Karpas-422 (cell line): ENCODE measurements around the gene NPC1L1. TPM values are rescaled to one million over a fixed set of nuclear protein-coding genes. Genes with fewer than 3 reads are reported as not detected.

ENCODE experiments used
- DNase-seq: peaks from one replicate; pipeline ENCODE4 v3.0.0-alpha.2; 2015
- H2AFZ ChIP-seq: fragments of 200-600 bp; sonication (generic); 2 replicates; pipeline ENCODE4 v1.6.1; 2014; ENCODE audit warnings: antibody characterized with exemption, low read length, mixed read lengths
- H3K27ac ChIP-seq: fragments of 200-600 bp; sonication (generic); 2 replicates; pipeline ENCODE4 v1.5.1; 2014; ENCODE audit warnings: mild to moderate bottlenecking, low read length, moderate library complexity
- H3K27me3 ChIP-seq: fragments of 200-600 bp; sonication (generic); 2 replicates; pipeline ENCODE4 v1.6.1; 2014; ENCODE audit warnings: low read length, mixed read lengths
- H3K36me3 ChIP-seq: fragments of 200-600 bp; sonication (generic); 2 replicates; pipeline ENCODE4 v1.6.1; 2014; ENCODE audit warnings: low read length, mixed read lengths; ENCODE audit not compliant: insufficient read depth
- H3K4me1 ChIP-seq: fragments of 200-600 bp; sonication (generic); 2 replicates; pipeline ENCODE4 v1.6.1; 2014; ENCODE audit warnings: mild to moderate bottlenecking, low read length, mixed read lengths
- H3K4me2 ChIP-seq: fragments of 200-600 bp; sonication (generic); 2 replicates; pipeline ENCODE4 v1.6.1; 2014; ENCODE audit warnings: low read length, low read depth, mild to moderate bottlenecking; ENCODE audit not compliant: poor library complexity, severe bottlenecking
- H3K4me3 ChIP-seq: fragments of 200-600 bp; sonication (generic); 2 replicates; pipeline ENCODE4 v1.5.1; 2014; ENCODE audit warnings: mild to moderate bottlenecking, antibody characterized with exemption, low read length, mixed read lengths
- H3K79me2 ChIP-seq: fragments of 200-600 bp; sonication (generic); 2 replicates; pipeline ENCODE4 v1.6.1; 2014; ENCODE audit warnings: mild to moderate bottlenecking, low read length, mixed read lengths
- H3K9ac ChIP-seq: fragments of 200-600 bp; sonication (generic); 2 replicates; pipeline ENCODE4 v1.6.0; 2014; ENCODE audit warnings: low read length
- H3K9me2 ChIP-seq: fragments of 200-600 bp; sonication (generic), shearing (Covaris generic); replicated peaks from 2 replicates; pipeline ENCODE4 v1.6.0; 2014; ENCODE audit warnings: mild to moderate bottlenecking, low read length, moderate library complexity; ENCODE audit not compliant: insufficient read depth
- H3K9me3 ChIP-seq: fragments of 300-700, 200-600 bp; sonication (generic); 2 replicates; pipeline ENCODE4 v1.6.1; 2014; ENCODE audit warnings: low read length, mixed read lengths
- H4K20me1 ChIP-seq: fragments of 200-600 bp; sonication (generic); 2 replicates; pipeline ENCODE4 v1.6.1; 2014; ENCODE audit warnings: mild to moderate bottlenecking, antibody characterized with exemption, low read length, low read depth; ENCODE audit not compliant: insufficient read depth
- small RNA-seq: library from RNA; depleted of rRNA; stranded (forward); fragments of <200 nt; gene quantifications from one replicate; pipeline ENCODE3, GENCODE V24; 2014
- total RNA-seq: library from RNA; depleted of rRNA; stranded (reverse); fragments of >200 nt; shearing (Covaris generic); gene quantifications from 2 replicates; pipeline ENCODE4 v1.2.3, GENCODE V29; 2014; ENCODE audit warnings: low replicate concordance; rRNA removed

NPC1L1 gene
- total RNA-seq, 1 experiment from 2014 or later = not detected

- Histone ChIP-seq H3K4me2 (peak overlapping the region; percentile 42), H3K36me3 (peaks cover 6% of the 10 kb centered on the region; the same call in 1 of the 2 replicates)
These were observed 75.6 kb downstream of the NPC1L1 start for GRCh38 chr7:44465490-44465889.

GRCh38 chr7:44463169-44463808, 77.8 kb downstream of the NPC1L1 start:
- H3K79me2 ChIP-seq = peaks cover 91% of the 10 kb centered on the region
- H3K36me3 ChIP-seq = peaks cover 11% of the 10 kb centered on the region; the same call in 1 of the 2 replicates
- no peak overlapping the region for H3K4me3 ChIP-seq
- no peaks in the 10 kb centered on the region for H3K9me2 ChIP-seq
- H2AFZ ChIP-seq = no peak overlapping the region
- no peaks in the 10 kb centered on the region for H3K9me3 ChIP-seq
- H4K20me1 ChIP-seq = no peaks in the 10 kb centered on the region
- 0 out of 2 replicates have a peak overlapping the region, but pooled peaks have one; percentile 26 for H3K27ac ChIP-seq
- no peaks in the 10 kb centered on the region for H3K27me3 ChIP-seq
- no peak overlapping the region for H3K9ac ChIP-seq
- H3K4me2 ChIP-seq = no peak overlapping the region
- peak; percentile 68 for DNase-seq
- H3K4me1 ChIP-seq = peaks cover 67% of the 10 kb centered on the region

More at GRCh38 chr7:44465490-44465889, 75.6 kb downstream of the NPC1L1 start:
- peak overlapping the region; percentile 57 for H3K27ac ChIP-seq
- no peaks in the 10 kb centered on the region for H3K9me2 ChIP-seq
- H2AFZ ChIP-seq = no peak overlapping the region
- no peaks in the 10 kb centered on the region for H3K9me3 ChIP-seq
- peaks cover 91% of the 10 kb centered on the region for H3K79me2 ChIP-seq
- peaks cover 63% of the 10 kb centered on the region for H3K4me1 ChIP-seq
- no peak for DNase-seq
- H3K27me3 ChIP-seq = no peaks in the 10 kb centered on the region
- H3K4me3 ChIP-seq = no peak overlapping the region
- peak overlapping the region; percentile 40; the same call in 1 of the 2 replicates for H3K9ac ChIP-seq
- no peaks in the 10 kb centered on the region for H4K20me1 ChIP-seq

Small RNA genes within 50 kb of the gene (small RNA-seq; reads per million reads assigned to genes)
- not detected for gene RNU6-1097P

Other genes with a start within 250 kb of the NPC1L1 start
- gene CAMK2B, start 215.7 kb downstream of the NPC1L1 start, total RNA-seq = not detected in 2 replicates
- 56.1 and 84.1 TPM in 2 replicates for gene NUDCD3, start 50.7 kb downstream of the NPC1L1 start, total RNA-seq
- 66.8 and 73.3 TPM in 2 replicates for gene DDX56, start 32.6 kb upstream of the NPC1L1 start, total RNA-seq
- gene TMED4, start 40.9 kb upstream of the NPC1L1 start, total RNA-seq = 62.0 and 66.2 TPM in 2 replicates
- gene OGDH, start 65.3 kb upstream of the NPC1L1 start, total RNA-seq = 24.9 and 34.9 TPM in 2 replicates
- gene ZMIZ2, start 207.5 kb upstream of the NPC1L1 start, total RNA-seq = 16.2 and 19.9 TPM in 2 replicates